HepG2 (cell line): ENCODE data around the gene PAIP1. TPM values are rescaled to one million over a fixed set of nuclear protein-coding genes. Genes with fewer than 3 reads are reported as not detected.

ENCODE experiments used
- ATAC-seq: fragments of 200-7000 bp; cut with Tn5 transposase; 3 replicates; pipeline ENCODE4 v1.9.1; 2020; ENCODE audit warnings: mild to moderate bottlenecking, moderate library complexity
- BruUV-seq: library from RNA; stranded (reverse); fragments of 400-500 nt; replicated peaks from 2 replicates; lab custom pipeline; 2021; lab: Mats Ljungman, UMichigan
- CTCF ChIA-PET: fragments of 300-600 bp; formaldehyde crosslinking; extraction: SDS; loops from one replicate; lab custom pipeline; 2021; ENCODE audit warnings: low total read pairs, inconsistent platforms, low intra/inter-chr PET ratio; lab: Yijun Ruan, JAX
- POLR2A ChIA-PET: fragments of 350-600 bp; sonication (Branson Sonifier 250); formaldehyde crosslinking; loops from one replicate; lab custom pipeline; 2020; ENCODE audit warnings: antibody characterized with exemption, inconsistent platforms; lab: Yijun Ruan, JAX
- DNase-seq: peaks from one replicate; pipeline ENCODE4 v3.0.0-alpha.2; 2015; ENCODE audit warnings: low spot score
- FAIRE-seq: peaks from 3 replicates; lab custom pipeline; 2011; peaks lifted over from hg19 to GRCh38; lab: Jason Lieb, UNC
- H2AFZ ChIP-seq: one replicate; pipeline ENCODE4 v1.6.1; 2011; ENCODE audit warnings: low read length, inconsistent platforms
- H3K27ac ChIP-seq: fragments of 300-600 bp; 3 replicates; pipeline ENCODE4 v1.8.0; 2011; ENCODE audit warnings: mixed run types, mild to moderate bottlenecking, mixed read lengths, low read length, inconsistent platforms; ENCODE audit not compliant: insufficient read depth; ENCODE audit errors: extremely low read length
- H3K27me3 ChIP-seq, 2 experiments: fragments of 200-600 bp in 1 of 2; 2 replicates in 1 of 2; 3 replicates in 1 of 2; pipeline versions ENCODE4 v1.6.0 to v1.8.0; 2011; ENCODE audit warnings: low read length in 2 of 2, mild to moderate bottlenecking in 2 of 2, moderate library complexity in 2 of 2, inconsistent platforms in 1 of 2; ENCODE audit not compliant: insufficient read depth in 2 of 2, control insufficient read depth in 1 of 2
- H3K36me3 ChIP-seq, 2 experiments: fragments of 200-600 bp in 1 of 2; replicated peaks in 1 of 2; 2 replicates in 1 of 2; 3 replicates in 1 of 2; pipeline versions ENCODE4 v1.5.1 to v1.8.0; 2011; ENCODE audit warnings: low read length in 2 of 2, inconsistent platforms in 1 of 2; ENCODE audit not compliant: insufficient read depth in 2 of 2, control insufficient read depth in 1 of 2
- H3K4me1 ChIP-seq: 2 replicates; pipeline ENCODE4 v1.5.1; 2012; ENCODE audit warnings: low read length, inconsistent platforms; ENCODE audit not compliant: insufficient read depth
- H3K4me2 ChIP-seq: 2 replicates; pipeline ENCODE4 v1.6.0; 2011; ENCODE audit warnings: low read depth, low read length, inconsistent platforms
- H3K4me3 ChIP-seq, 3 experiments: fragments of 200-600 bp in 1 of 3; sonication (generic), shearing (Covaris generic) in 1 of 3; replicated peaks in 1 of 3; 2 replicates each; pipeline ENCODE4 v1.5.1; 2011 to 2016; ENCODE audit warnings: low read length in 3 of 3, inconsistent platforms in 2 of 3, low read depth in 2 of 3, mild to moderate bottlenecking in 2 of 3, control low read depth in 1 of 3, mixed read lengths in 1 of 3; ENCODE audit not compliant: insufficient read depth in 1 of 3
- H3K79me2 ChIP-seq: one replicate; pipeline ENCODE4 v1.6.1; 2011; ENCODE audit warnings: low read length, inconsistent platforms; ENCODE audit not compliant: insufficient read depth
- H3K9ac ChIP-seq: 2 replicates; pipeline ENCODE4 v1.6.0; 2011; ENCODE audit warnings: mild to moderate bottlenecking, low read depth, low read length, inconsistent platforms; ENCODE audit not compliant: insufficient read depth
- H3K9me3 ChIP-seq: 2 replicates; pipeline ENCODE4 v1.5.1; 2012; ENCODE audit warnings: mild to moderate bottlenecking, low read length
- H4K20me1 ChIP-seq: 2 replicates; pipeline ENCODE4 v1.6.0; 2011; ENCODE audit warnings: inconsistent platforms, mild to moderate bottlenecking, low read length, moderate library complexity; ENCODE audit not compliant: insufficient read depth
- ARNT ChIP-seq: fragments of 450-650 bp; IDR thresholded peaks from 2 replicates; pipeline ENCODE4 v1.6.1; 2017
- GABPB1 ChIP-seq: IDR thresholded peaks from 2 replicates; pipeline ENCODE4 v1.6.1; 2016; ENCODE audit warnings: mild to moderate bottlenecking, missing genetic modification reagents, moderate library complexity, missing compliant biosample characterization
- NFE2L1 ChIP-seq: sonication (generic); formaldehyde crosslinking; IDR thresholded peaks from 2 replicates; pipeline ENCODE4 v1.4.0; 2020; ENCODE audit warnings: missing genetic modification reagents, mild to moderate bottlenecking, borderline replicate concordance
- STAT5B ChIP-seq: sonication (generic); formaldehyde crosslinking; IDR thresholded peaks from 2 replicates; pipeline ENCODE4 v1.4.0; 2020; ENCODE audit warnings: missing genetic modification reagents
- TEAD2 ChIP-seq: sonication (generic); formaldehyde crosslinking; IDR thresholded peaks from 2 replicates; pipeline ENCODE4 v1.9.0; 2021; ENCODE audit warnings: missing genetic modification reagents
- ZBTB3 ChIP-seq: sonication (generic); formaldehyde crosslinking; IDR thresholded peaks from 2 replicates; pipeline ENCODE4 v1.4.0; 2020; ENCODE audit warnings: low read depth, mild to moderate bottlenecking, moderate library complexity, missing genetic modification reagents, borderline replicate concordance
- WGBS: methylation state at CpG from one replicate; pipeline ENCODE4 v1.1.6; 2017; ENCODE audit warnings: low lambda C conversion rate; 5-methylcytosine and 5-hydroxymethylcytosine counted together
- in situ Hi-C: cut with HindIII; loops from 2 replicates; pipeline ENCODE4 v1.10.0; 2017; ENCODE audit warnings: low pct_unique_long_range_greater_than_20kb; ENCODE audit not compliant: extremely low pct_ligation_motif_present
- intact Hi-C: fragments of 100-400 bp; cut with micrococcal nuclease; formaldehyde crosslinking; loops from one replicate; pipeline ENCODE4 v1.10.0; 2022; ENCODE audit not compliant: unreplicated experiment
- polyA plus RNA-seq, 8 experiments: library from polyadenylated mRNA; depleted of rRNA in 3 of 8; stranded (reverse) in 7 of 8; unstranded in 1 of 8; fragments of >200 nt; fragmentation: Illumina TruSeq in 4 of 8; extraction: Trizol in 4 of 8; gene quantifications; 2 replicates each; pipeline versions ENCODE4 v1.2.1 to v1.2.3, GENCODE V29; 2011 to 2016; ENCODE audit warnings: low read depth in 4 of 8, missing spikeins in 1 of 8, mixed read lengths in 1 of 8; ENCODE audit not compliant: insufficient read depth in 1 of 8
- total RNA-seq, 5 experiments: library from RNA; depleted of rRNA; stranded (reverse); fragments of >200 nt; fragmentation: Illumina TruSeq; extraction: Trizol; gene quantifications; 2 replicates each; pipeline ENCODE4 v1.2.3, GENCODE V29; 2016; ENCODE audit warnings: low read depth in 1 of 5
- TF ChIP-seq, protein P1 (sequence below): sonication (generic); formaldehyde crosslinking; IDR thresholded peaks from 2 replicates; pipeline ENCODE4 v1.4.0; 2020; ENCODE audit warnings: missing genetic modification reagents
- TF ChIP-seq, protein P2 (sequence below): sonication (generic); formaldehyde crosslinking; IDR thresholded peaks from 2 replicates; pipeline ENCODE4 v1.8.0; 2022; ENCODE audit warnings: missing genetic modification reagents, mild to moderate bottlenecking, inconsistent platforms, borderline replicate concordance
- TF ChIP-seq, protein P3 (sequence below): sonication (generic); formaldehyde crosslinking; IDR thresholded peaks from 2 replicates; pipeline ENCODE4 v1.8.0; 2022; ENCODE audit warnings: mild to moderate bottlenecking, missing genetic modification reagents, moderate library complexity

The PAIP1 gene
- total and polyA plus RNA-seq, 2 of the 13 experiments (the other 11 are each of a cell fraction or from before 2014, with no cell fraction given): 96.6 to 116 TPM

DNA sequence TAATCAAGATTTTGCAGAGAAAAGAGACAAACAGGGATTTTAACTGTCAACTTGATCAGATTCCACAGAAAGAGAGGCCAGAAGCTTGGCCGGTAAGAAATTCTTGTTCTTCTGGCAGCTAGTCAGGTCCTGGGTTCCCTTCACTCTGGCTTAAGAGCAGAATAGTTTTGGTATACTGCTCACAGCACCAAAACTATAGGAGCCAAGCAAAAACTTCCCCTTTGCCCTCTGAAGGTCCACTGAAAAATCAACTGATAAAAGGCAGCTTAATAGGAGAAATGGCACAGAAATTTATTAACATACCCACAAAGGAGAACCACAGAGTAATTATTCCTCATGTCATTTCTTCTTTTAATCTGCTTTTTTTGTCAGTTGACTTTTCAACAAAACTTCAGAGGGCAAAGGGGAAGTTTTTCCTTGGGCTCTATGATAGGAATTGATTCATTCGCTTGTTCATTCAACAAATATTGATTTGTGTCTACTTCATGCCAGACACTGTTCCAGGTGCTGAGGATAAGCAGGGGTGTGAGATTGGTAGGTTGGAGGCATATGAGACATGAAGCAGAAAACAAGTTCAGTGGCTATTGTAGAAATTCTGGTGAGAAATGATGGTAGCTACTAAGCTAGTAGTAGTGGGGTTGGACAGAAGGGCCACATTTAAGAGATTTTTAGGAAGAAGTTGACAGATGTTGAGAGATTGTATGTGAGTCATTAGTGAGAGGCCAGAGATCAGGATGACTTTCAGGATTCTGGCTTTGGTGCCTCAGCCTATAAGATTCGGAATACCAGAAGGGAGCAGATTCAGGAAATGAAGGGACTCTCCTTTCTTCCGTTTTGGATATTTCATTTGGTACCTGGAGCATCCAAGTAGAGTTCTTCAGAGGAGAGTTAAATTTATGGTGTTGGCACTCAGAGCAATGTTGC lies 25.5 kb upstream of the PAIP1 start:
- Histone ChIP-seq H3K27me3 (no peaks in the 10 kb centered on the region), H3K9ac (no peak overlapping the region), H2AFZ (no peak overlapping the region), H3K4me1 (no peaks in the 10 kb centered on the region), H3K9me3 (no peaks in the 10 kb centered on the region), H3K27ac (no peak overlapping the region), H3K36me3 (no peaks in the 10 kb centered on the region), H3K4me3 (no peak overlapping the region), H4K20me1 (no peaks in the 10 kb centered on the region), H3K4me2 (no peak overlapping the region), H3K79me2 (no peaks in the 10 kb centered on the region)
- intact Hi-C loops (no loop called here), in situ Hi-C loops (no loop called here)
- CTCF ChIA-PET: no interaction called here
- TSS peak; percentile 47 for BruUV-seq
- 94% methylated on average over 4 of the region's 4 CpGs for whole genome bisulfite sequencing
- no peak for ATAC-seq
- TF ChIP-seq GABPB1 (CRISPR knock-in tag) (no peak), TEAD2 (CRISPR knock-in tag) (no peak), STAT5B (CRISPR knock-in tag) (no peak), NFE2L1 (CRISPR knock-in tag) (no peak), ARNT (no peak), ZBTB3 (CRISPR knock-in tag) (no peak)
- TF ChIP-seq, protein P1, sequence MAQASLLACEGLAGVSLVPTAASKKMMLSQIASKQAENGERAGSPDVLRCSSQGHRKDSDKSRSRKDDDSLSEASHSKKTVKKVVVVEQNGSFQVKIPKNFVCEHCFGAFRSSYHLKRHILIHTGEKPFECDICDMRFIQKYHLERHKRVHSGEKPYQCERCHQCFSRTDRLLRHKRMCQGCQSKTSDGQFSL (CRISPR knock-in tag): no peak
- TF ChIP-seq, protein P2, sequence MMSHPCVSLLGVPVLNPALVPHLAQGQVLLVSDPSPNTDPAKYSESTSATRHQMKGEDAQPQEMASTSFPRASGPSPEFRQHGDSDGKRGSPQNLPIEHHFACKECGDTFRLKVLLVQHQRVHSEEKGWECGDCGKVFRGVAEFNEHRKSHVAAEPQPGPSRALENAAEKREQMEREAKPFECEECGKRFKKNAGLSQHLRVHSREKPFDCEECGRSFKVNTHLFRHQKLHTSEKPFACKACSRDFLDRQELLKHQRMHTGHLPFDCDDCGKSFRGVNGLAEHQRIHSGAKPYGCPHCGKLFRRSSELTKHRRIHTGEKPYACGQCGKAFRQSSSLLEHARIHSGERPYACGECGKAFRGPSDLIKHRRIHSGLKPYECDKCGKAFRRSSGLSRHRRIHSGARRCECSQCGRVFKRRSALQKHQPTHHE: no peak
- TF ChIP-seq, protein P3, sequence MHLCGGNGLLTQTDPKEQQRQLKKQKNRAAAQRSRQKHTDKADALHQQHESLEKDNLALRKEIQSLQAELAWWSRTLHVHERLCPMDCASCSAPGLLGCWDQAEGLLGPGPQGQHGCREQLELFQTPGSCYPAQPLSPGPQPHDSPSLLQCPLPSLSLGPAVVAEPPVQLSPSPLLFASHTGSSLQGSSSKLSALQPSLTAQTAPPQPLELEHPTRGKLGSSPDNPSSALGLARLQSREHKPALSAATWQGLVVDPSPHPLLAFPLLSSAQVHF: no peak
- POLR2A ChIA-PET: no interaction called here
- no peak for FAIRE-seq
- DNase-seq: no peak
